TTC549 (cell line): ENCODE data around the gene NRG3.

Experiments used
- FAIRE-seq: peaks from 2 replicates; lab custom pipeline; 2012; peaks lifted over from hg19 to GRCh38; lab: Jason Lieb, UNC

The NRG3 gene

GRCh38 chr10:82092111-82092510 is 217.1 kb downstream of the NRG3 start:
- FAIRE-seq = no peak

- FAIRE-seq = no peak
Measured at GRCh38 chr10:82124713-82125112, 249.7 kb downstream of the NRG3 start.

DNA sequence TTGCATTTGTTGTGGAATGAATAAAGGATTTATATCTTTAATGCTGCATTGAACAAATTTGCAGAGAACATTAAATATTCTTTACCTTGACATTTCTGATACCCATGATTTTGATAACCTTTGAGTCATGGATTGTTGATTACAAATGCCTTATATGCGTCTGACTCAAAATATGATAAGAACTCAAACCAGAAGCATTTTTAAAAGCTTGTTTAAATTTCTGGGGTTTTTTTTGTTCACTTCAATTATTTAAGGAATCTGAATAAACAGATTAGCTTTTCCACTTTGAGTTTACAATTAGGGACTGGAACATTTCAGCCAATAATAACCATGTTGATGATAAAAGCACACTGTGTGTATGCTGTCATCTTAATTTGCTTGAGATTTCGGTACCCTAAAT is 253.5 kb downstream of the NRG3 start:
- FAIRE-seq = no peak

- FAIRE-seq = no peak
Measured at GRCh38 chr10:82136103-82136502, 261.1 kb downstream of the NRG3 start.

DNA sequence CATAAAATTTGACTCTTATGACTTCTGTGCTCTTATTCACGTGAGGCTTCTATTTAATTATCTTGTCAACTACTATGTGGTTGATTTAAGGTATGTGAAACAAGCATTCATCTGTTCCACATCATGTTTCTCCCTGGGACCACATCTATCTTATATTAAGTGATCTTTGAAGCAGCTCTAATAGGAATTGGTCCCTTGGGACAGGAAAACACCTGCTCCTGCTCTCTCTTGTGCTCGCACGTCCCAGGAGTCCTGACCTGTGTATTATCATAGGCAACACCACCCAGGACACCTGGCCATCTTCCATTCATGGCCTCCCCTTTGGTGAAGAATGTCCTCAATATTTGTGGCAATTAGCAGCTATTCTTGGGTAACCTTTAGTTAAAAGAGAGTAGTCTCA is 269.2 kb downstream of the NRG3 start:
- no peak for FAIRE-seq

DNA sequence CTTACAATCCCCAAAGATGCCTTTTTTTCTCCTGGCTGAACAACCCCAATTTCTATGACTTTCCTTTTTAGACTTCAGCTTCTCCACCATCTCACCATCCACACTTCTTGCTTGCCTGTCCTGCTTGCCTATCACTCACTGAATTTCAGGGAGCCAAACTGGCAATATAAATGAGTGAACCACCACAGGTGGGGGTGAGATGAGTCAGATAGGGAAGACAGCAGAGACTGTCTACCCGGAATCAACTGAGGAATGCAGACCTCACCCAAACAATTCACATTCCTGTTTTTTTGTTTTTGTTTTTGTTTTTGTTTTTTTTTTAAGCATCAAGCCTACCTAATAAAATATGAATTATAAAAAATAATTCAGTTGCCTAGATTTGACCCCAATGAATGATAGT is 273.8 kb downstream of the NRG3 start:
- no peak for FAIRE-seq

GRCh38 chr10:82149674-82150073 is 274.7 kb downstream of the NRG3 start:
- FAIRE-seq = no peak

DNA sequence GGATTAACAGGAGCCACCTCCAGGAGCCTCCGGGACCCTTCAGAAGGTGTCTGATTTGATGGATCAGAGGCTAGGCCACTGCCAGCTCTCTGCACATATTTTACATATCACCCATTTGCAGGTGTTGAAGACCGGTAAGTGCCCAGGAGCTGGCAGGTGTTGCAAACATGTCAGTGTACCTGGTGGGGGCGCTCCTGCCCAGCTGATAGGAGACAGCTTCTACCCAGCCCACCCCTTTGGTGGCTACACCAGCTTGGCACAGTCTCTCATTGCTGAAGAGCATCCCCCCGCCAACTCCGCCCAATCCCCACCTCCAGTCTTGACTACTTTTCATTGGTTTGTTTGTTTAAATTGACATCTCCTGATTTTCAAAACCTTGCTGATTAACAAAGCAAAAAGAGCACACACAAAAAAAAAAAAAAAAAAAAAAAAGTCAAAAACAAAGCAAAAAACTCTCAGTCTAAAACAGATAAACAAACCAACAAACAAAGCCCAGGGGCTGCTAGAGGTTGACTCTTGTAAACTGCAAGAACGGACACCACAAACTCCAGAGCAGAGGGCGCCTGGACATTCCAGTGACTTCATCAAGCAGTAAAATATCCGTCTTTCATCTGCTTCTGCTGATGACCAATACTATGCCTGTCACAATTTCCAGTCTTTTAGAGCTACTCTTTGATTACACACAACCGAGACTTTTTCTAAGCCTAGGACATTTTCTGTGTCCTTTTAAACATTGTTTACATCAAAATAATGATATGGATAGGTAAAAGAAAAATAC is 275.3 kb downstream of the NRG3 start:
- FAIRE-seq = no peak

DNA sequence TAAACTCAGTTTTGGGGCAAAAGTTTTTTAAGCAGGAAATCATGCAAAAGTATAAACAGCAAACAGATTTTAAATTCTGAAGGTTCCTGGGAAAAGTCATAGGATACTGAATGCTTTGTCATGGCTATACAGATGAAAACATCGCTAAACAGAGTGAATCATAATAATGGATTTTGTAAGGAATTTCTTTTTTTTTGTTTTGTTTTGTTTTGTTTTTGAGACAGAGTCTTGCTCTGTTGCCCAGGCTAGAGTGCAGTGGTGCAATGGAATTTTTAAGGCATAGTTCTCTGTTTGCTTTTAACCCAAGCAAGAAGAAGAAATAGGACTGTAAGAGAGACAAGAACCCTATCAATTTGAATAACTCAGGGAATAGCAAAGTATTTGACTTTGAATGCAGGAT is 285.3 kb downstream of the NRG3 start:
- no peak for FAIRE-seq

DNA sequence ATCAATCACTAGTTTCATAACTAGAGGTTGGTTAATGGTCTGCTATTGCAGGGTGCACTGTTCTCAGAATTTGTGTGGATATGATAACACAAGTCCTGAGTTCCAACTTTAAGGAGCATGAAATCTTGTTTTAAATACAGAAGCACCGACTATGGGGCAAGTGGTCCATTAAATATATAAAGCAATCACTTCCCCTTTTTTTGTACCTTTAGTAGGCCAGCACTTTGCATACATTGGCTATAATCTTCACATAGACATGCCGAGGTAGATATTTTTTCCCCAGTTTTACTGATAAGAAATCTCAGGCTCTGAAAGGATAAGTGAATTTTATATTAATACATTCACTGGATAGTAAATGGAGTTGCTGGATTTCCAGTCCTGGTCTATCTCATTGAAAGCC is 286.3 kb downstream of the NRG3 start:
- FAIRE-seq = no peak

GRCh38 chr10:82162549-82163195 is 287.7 kb downstream of the NRG3 start:
- FAIRE-seq = no peak

- FAIRE-seq = no peak
Measured at GRCh38 chr10:82171899-82172298, 296.9 kb downstream of the NRG3 start.

- no peak for FAIRE-seq
Measured at GRCh38 chr10:82176587-82176986, 301.6 kb downstream of the NRG3 start.

DNA sequence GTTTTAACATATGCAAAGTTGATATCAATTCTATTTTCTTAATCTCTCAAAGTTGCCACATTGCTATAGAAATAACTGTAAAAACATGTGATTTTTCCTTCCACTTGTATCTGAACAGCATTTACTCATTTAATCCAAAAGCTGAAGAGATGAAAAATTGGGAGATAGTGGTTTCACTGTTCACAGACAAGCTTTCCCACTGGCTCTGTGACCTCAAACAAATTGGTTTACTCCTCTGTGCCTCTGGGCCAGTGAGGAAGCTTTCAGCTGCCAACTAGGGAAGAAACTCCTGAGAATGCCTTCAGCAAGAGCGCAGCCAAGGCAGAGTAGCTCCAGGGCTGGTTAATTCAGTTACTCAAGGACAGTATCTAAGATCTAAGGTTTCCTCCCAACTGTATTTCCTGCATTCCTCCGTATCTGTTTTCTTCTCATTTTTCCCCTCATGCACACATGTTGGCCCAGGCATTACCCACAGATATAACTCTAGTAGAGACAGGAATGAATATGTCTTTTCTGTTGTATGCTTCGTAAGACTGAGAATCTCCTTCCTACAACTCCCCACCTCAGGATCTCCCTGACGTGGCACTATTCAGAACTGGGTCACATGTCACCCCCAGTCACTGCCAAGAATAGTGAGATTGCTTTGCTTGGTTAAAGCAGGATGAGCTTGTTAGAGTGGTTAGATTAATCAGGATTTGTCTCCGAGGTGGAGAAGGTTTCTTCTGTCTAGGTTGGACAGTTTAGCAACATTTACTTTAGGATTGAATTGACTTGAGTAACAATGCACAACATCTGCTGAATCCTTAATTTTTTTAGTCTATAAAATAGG is 315.7 kb downstream of the NRG3 start:
- FAIRE-seq = no peak

DNA sequence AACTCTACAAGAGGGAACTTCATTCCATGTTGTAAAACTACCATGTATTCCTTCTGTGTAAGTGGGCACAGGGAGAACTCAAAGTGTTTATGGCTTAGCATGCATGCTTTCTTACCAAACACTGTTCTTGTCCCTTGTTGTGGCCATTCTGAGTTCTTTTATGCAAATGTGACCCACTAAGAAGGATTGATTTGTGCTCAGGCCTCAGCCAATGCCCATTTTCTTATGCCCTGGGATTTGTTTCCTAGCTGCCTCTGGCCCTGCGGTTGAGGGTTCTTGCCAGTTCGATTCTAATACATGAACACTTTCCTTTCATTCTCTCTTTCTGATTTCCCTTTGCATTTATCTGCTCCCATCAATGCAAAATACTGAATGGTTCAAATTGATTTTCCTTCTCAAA is 316.7 kb downstream of the NRG3 start:
- no peak for FAIRE-seq

- no peak for FAIRE-seq
Measured at GRCh38 chr10:82192665-82193064, 317.7 kb downstream of the NRG3 start.

DNA sequence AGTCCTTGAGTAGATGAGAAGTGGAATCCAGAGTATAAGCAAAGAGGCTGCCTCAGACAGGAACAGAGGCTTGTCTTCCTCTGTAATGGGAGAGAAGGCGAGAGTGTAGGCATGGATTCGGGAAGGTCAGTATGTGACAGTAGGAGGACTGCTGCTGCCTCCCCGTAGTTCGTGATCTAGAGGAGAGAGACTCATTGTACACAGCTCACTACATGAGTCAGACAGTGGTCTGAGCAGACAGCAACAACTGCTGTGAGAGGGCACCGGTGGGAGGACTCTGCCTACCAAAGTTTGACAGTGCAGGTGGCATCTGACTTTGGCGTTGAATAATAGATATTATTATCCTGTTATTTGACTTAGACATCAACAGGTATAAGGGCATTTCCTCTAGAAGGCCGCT is 319.4 kb downstream of the NRG3 start:
- FAIRE-seq = no peak

- no peak for FAIRE-seq
Measured at GRCh38 chr10:82206831-82207230, 331.8 kb downstream of the NRG3 start.

DNA sequence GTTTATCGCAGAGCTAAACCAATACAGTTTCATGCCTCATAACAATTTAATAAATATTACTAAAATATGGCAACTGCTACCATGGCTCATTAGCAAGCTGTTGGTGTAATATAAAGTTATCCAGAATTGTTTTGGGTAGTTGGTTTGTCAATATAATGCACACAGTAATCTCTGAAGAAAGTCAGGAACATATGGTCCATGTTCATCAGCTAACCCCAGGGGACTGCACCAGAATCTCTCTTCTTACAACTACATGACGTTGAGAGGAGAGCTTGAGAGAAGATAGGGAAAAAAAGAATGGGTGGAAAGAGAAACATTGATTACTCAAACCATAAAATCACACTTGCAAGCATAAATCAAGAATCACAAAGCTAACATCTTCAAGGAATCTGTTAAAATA is 333.7 kb downstream of the NRG3 start:
- FAIRE-seq = no peak

- no peak for FAIRE-seq
Measured at GRCh38 chr10:82210331-82210730, 335.3 kb downstream of the NRG3 start.

DNA sequence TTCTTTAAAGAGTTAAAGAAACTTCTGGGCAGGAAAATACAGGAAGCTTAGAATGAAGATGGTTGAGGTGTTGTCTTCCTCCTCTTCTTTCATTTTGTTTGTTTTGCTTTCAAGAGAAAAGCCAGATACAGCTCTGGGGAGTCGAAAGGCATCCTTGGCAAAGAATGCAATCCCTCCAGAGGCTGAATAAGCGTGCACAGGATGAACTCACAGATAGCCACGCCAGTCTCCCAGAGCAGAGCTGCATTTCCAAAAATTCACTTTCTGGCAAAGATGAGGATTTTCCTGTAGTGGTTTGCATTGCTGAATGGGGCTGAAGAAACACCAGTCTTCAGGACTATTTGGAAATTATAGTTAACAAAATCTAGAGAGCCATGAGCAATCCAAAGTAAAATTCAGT is 336.4 kb downstream of the NRG3 start:
- no peak for FAIRE-seq

DNA sequence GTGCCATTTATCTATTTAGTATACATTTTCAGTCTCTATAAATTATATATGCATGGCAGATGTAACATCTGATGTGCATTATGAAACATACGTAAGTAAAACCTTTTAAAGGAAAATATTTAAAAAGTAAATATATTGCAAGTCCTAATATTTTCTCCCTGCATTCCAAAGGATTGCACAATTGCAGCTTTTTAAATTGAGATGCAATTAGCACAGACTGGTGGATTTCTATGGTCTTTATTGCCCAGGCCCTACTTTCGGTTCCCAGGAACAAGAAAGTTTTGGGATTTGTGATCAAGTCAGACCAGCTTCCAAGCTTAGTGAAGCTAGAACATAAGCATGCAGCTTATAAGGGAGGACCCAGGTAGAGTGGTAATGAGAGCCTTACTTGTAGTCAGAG is 337.8 kb downstream of the NRG3 start:
- no peak for FAIRE-seq

GRCh38 chr10:82213784-82214183 is 338.8 kb downstream of the NRG3 start:
- no peak for FAIRE-seq
